HG03575 (cell line): ENCODE results near the gene MAPRE3.

Experiments used
- ATAC-seq: cut with Tn5 transposase; IDR thresholded peaks from one replicate; pipeline ENCODE4 v1.9.1; 2021; ENCODE audit not compliant: unreplicated experiment, insufficient number of reproducible peaks, low FRiP score; ENCODE audit errors: extremely low read depth

The MAPRE3 gene

GRCh38 chr2:27006602-27007415, 36.4 kb downstream of the MAPRE3 start:
- no peak for ATAC-seq

GRCh38 chr2:27007416-27008374, 37.3 kb downstream of the MAPRE3 start:
- ATAC-seq: no peak

- no peak for ATAC-seq
These were observed 38.2 kb downstream of the MAPRE3 start for GRCh38 chr2:27008678-27009077.

GRCh38 chr2:27009083-27009482, 38.6 kb downstream of the MAPRE3 start:
- ATAC-seq: no peak

GRCh38 chr2:27009716-27010115, 39.3 kb downstream of the MAPRE3 start:
- no peak for ATAC-seq

GRCh38 chr2:27010139-27010538, 39.7 kb downstream of the MAPRE3 start:
- no peak for ATAC-seq

- no peak for ATAC-seq
These were observed 43.3 kb downstream of the MAPRE3 start for GRCh38 chr2:27013738-27014137.

- no peak for ATAC-seq
These were observed 44.5 kb downstream of the MAPRE3 start for GRCh38 chr2:27014771-27015433.

- no peak for ATAC-seq
These were observed 46.4 kb downstream of the MAPRE3 start for GRCh38 chr2:27016801-27017325.

- ATAC-seq: no peak
These were observed 47.7 kb downstream of the MAPRE3 start for GRCh38 chr2:27018142-27018541.

GRCh38 chr2:27019459-27019858, 49.0 kb downstream of the MAPRE3 start:
- no peak for ATAC-seq

- ATAC-seq: no peak
These were observed 49.8 kb downstream of the MAPRE3 start for GRCh38 chr2:27019931-27020855.

- ATAC-seq: no peak
These were observed 51.0 kb downstream of the MAPRE3 start for GRCh38 chr2:27021253-27022049.

GRCh38 chr2:27023740-27024139, 53.3 kb downstream of the MAPRE3 start:
- ATAC-seq: no peak

GRCh38 chr2:27024188-27024587, 53.8 kb downstream of the MAPRE3 start:
- ATAC-seq: no peak

GRCh38 chr2:27024812-27025211, 54.4 kb downstream of the MAPRE3 start:
- ATAC-seq: no peak

GRCh38 chr2:27025281-27025800, 54.9 kb downstream of the MAPRE3 start:
- ATAC-seq: no peak
